Stimulated activated CD4-positive, alpha-beta T cell treated with anti-CD3 and anti-CD28 coated beads, Interleukin-2, amount 100 ng/mL, for 24 hours (primary cell): Measurements from ENCODE around the gene CCRL2.
"Not testable (repeated sequence)": the region's sequence is repeated elsewhere in the genome, so short reads cannot be mapped to it uniquely, and the experiment has no call there.

ENCODE experiments used
- DNase-seq, 2 donors: peaks; one replicate each; pipeline ENCODE4 v3.0.0-alpha.2; 2020

The CCRL2 gene

DNA sequence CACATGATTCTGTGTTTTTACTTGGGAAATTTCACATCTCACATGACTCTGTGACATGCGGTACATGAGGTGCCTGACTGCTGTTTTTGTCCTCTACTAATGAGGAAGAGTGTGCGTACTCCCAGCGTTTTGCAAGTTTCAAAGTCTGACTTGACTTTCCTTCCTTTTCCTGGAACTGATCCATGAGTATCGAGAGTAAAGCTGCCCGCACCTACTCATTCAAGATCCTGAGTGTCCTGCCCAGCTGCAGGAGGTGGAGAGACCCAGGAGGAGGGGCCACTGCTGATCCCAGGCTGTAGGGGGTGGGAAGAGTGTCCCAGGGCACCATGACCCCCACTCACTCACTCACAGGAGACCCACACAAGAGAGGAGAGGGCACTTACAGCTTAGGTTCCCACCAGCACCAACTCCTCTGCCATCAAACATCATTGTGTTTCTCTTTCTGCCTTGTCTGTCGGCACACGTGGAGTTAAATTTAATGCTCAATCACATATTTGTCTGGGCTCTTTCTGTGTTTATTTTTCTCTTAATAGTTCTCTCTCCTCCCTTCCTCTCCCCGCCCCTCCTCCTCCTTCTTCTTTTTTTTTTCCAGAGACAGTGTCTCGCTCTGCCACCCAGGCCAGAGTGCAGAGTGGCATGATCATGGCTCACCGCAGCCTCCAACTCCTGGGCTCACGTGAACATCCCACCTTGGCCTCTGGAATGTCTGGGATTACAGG is 1.6 kb upstream of the CCRL2 start:
- DNase-seq: no peak

- no peak for DNase-seq
These were observed 644 bp upstream of the CCRL2 start for GRCh38 chr3:46406443-46406787.

GRCh38 chr3:46407970-46408369 is 911 bp downstream of the CCRL2 start:
- DNase-seq: no peak

- no peak for DNase-seq
These were observed 1.8 kb downstream of the CCRL2 start for GRCh38 chr3:46408853-46409252.

- no peak for DNase-seq
These were observed 2.9 kb downstream of the CCRL2 start for GRCh38 chr3:46409739-46410489.

GRCh38 chr3:46410669-46411068 is 3.6 kb downstream of the CCRL2 start:
- DNase-seq: no peak

GRCh38 chr3:46411271-46411670 is 4.2 kb downstream of the CCRL2 start:
- no peak for DNase-seq

- DNase-seq: no peak
These were observed 5.8 kb downstream of the CCRL2 start for GRCh38 chr3:46412786-46413298.

DNA sequence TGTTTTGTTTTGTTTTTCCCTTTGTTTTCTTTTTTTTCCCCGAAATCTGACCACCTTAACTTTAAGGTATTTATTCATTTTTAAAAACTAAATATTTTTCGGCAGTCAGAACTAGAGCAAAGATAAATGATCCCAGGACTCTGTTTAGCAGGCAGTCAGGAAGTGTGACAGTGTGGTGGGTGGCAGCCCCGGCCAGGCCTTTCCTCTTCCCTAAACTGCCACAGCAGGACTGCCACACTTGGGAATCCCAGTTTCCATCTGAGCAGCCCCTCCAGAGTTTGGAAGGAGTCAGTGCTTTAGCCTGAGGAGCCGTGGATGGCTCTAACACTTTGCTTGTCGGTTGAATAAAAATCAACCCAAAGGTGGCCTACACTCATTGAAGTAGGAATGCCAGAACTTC is 6.9 kb downstream of the CCRL2 start:
- DNase-seq: no peak

- no peak for DNase-seq
These were observed 7.7 kb downstream of the CCRL2 start for GRCh38 chr3:46414739-46415138.

DNA sequence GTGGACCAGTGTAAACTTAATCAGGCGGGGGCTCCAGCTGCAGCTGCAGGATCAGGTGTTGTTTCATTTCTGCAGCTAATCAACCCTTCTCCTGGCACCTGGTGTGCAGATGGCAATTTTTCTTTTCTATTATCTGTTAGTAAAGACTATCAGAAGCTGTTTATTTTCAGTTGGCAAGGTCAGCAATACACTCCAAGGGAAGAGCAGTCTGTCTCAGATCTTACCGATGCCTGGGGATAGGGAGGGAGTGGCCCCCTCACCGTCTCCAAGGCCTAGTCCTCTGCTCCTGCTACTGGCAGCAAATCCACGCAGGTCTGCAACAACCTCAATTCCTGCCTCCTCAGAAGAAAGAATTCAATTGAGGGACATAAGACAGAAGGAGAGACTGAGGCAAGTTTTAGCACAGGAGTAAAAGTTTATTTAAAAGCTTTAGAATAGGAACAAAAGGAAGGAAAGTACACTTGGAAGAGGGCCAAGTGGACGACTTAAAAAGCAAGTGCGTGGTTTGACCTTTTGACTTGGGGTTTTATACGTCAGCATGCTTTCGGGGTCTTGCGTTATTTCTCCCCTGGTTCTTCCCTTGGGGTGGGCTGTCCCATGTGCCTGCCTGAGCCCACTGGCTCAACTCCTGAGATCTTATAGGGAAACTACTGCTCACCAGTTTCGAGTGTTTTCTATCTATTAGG is 9.2 kb downstream of the CCRL2 start:
- DNase-seq: no peak

GRCh38 chr3:46416811-46417510 is 9.9 kb downstream of the CCRL2 start:
- DNase-seq: no peak

DNA sequence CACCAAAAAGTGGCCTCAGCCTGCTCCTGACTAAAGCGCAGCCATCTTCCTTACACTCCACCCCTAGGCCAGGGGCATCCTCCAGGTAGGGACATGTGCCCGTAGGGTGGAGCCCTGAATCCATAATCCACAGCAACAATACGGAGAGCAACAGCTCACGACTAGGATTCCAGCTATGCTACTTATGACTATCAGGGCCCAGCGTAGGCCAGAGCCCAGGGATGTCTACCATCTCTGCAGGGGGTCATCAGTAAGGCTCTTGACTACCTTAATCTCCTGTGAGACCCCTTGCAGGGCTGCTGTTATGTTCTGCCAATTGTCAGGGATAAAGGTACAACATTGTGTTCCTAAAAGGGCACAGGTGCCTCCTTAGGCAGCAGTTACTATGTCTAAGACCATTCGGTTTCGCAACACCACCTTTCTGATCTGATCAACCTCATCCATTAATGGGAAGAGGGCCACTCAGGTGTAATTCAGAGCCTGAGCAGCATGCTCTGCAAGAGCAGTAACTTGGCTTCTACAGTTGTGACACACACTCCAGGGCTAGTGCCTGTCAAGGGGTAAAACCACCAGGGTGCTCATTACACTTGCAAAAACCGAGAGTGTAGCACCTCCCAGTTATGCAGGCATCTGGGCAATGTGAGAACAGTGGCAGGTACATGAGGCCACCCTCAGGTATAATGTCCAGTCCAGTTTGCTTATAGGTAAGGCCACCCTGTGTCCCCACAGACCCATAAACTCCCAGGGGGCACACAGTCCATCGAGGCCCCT is 11.0 kb downstream of the CCRL2 start:
- DNase-seq: no peak

- DNase-seq: no peak
These were observed 12.8 kb downstream of the CCRL2 start for GRCh38 chr3:46419816-46420215.

DNA sequence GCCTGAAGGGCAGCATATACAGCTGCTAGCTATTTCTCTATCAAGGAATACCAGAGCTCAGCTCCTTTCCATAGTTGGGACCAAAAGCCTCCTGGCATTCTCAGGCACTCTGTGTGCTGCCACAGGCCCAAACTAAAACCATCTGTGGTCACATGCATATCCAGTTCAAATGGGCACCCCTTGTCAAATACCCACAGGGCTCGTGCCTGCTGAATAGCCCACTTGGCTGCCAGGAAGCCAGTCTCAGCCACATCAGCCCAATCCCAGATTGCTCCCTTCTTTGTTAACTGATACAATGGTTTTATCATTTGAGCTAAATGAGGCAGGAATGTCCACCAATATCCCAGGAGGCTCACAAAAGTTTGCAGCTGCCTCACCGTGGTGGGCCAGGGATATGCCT is 13.9 kb downstream of the CCRL2 start:
- no peak for DNase-seq

- no peak for DNase-seq
These were observed 15.6 kb downstream of the CCRL2 start for GRCh38 chr3:46422617-46423016.

DNA sequence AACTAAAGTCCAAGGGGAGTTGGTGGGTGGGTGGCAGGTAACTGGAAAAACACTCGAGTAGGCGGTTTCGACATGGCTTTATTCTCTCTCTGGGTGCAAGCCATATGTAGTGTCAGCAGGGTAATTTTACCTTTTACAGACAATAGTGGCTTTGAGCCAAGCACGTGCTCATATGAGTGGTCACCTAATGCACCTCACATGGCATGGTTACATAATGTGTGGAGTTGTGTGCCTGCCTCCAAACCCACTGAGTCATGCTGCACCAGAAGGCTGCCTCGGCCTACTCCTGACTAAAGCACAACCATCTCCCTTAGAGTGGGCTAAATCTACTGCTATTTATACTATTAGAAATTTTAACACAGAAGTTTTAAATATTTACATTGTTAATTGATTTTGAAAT is 16.5 kb downstream of the CCRL2 start:
- no peak for DNase-seq

DNA sequence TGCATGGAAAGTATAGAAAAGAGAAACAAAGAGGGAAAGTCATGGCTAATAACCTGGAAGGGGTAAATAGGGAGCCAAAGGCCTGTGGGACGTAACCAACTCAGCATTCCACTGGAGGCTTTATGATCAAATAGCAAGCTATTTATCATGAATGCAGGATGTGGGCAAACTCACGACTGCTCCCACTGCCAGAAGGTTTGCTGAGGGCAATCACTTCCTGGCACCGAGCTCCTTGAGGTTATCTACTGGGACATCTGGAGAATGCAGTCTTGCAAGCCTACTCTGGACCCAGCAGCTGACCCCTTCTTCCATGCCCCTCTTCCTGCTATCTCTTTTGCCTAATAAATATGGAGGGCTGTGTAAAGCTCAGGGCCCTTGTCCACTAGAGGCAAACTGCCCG is 19.4 kb downstream of the CCRL2 start:
- not testable (repeated sequence) for DNase-seq

GRCh38 chr3:46427404-46427803 is 20.3 kb downstream of the CCRL2 start:
- DNase-seq: not testable (repeated sequence)

DNA sequence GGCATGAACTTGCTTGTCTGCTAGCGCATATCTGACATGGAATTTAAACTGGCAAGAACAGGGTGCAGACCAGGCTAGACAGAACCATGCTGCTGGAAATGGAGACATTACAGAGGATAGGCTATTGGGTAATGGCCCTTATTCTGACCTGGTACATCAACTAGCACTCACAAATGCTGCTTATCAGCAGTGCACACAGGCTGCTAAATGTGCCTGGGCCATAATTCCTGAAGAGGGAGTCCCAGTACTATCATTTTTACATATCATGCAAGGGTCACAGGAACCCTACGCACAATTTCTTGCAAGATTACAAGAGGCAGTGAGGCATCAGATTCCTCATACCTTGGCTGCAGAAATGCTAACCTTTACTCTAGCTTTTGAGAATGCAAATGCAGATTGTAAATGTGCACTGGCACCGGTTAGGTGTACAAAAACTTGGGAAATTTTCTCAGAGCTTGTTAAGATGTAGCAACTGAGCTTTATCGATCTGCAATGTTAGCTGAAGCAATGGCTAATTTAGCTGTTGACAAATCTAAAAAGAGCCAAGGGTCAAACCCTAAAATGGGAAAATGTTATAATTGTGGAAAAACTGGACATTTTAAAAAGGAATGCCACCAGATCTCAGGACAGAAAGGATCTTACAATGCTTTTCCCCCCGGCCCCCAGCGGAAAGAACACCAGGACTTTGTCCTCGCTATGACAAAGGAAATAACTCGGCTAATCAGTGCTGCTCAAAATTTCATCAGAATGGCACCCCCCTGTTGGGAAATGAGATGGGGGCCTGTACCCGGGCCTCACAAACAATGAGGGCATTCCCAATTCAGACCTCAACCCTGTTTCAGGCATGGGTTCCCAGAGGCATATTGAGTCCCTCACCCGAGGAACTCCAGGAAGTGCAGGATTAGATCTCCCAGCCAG is 21.1 kb downstream of the CCRL2 start:
- DNase-seq: no peak

DNA sequence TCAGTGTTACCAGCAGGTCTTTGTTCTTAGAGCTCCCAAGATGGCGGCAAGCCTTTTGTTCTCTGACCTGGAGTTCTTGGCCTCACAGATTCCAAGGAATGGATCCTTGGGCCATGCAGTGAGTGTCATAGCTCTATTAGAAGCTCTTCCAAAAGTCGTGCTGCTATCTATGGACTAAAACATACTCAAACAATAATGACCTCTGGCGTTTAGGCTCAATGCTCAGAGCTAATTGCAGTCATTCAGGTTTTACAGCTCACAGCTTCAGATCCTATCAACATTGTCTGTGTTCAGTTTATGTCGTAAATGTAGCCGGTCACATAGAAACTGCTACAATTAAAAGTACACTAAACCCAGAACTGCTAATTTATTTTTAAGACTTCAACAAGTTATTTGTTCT is 22.2 kb downstream of the CCRL2 start:
- DNase-seq: no peak
